H9 (cell line): Measurements from ENCODE around the gene NAT14. TPM values are rescaled to one million over a fixed set of nuclear protein-coding genes. Genes with fewer than 3 reads are reported as not detected.
"Not testable (repeated sequence)": the region's sequence is repeated elsewhere in the genome, so short reads cannot be mapped to it uniquely, and the experiment has no call there.

ENCODE experiments used
- DNase-seq: peaks from one replicate; pipeline ENCODE4 v3.0.0-alpha.2; 2017
- H2AFZ ChIP-seq: one replicate; pipeline ENCODE4 v1.6.1; 2013; ENCODE audit warnings: mild to moderate bottlenecking, low read length, control low read depth, moderate library complexity
- H2AK5ac ChIP-seq: 2 replicates; pipeline ENCODE4 v1.6.1; 2013; ENCODE audit warnings: low read length, control low read depth, mixed read lengths; ENCODE audit not compliant: insufficient read length
- H2BK120ac ChIP-seq: one replicate; pipeline ENCODE4 v1.6.1; 2013; ENCODE audit warnings: low read depth, mild to moderate bottlenecking, low read length, control low read depth, inconsistent platforms; ENCODE audit not compliant: poor library complexity, severe bottlenecking
- H2BK12ac ChIP-seq: 2 replicates; pipeline ENCODE4 v1.6.1; 2013; ENCODE audit warnings: low read length, control low read depth, mixed read lengths, low read depth; ENCODE audit not compliant: insufficient read length
- H2BK15ac ChIP-seq: 2 replicates; pipeline ENCODE4 v1.6.1; 2013; ENCODE audit warnings: low read depth, low read length, control low read depth
- H2BK20ac ChIP-seq: one replicate; pipeline ENCODE4 v1.6.1; 2013; ENCODE audit warnings: low read depth, mild to moderate bottlenecking, low read length, control low read depth, inconsistent platforms; ENCODE audit not compliant: poor library complexity, severe bottlenecking
- H2BK5ac ChIP-seq: 2 replicates; pipeline ENCODE4 v1.6.1; 2013; ENCODE audit warnings: low read length, control low read depth, mixed read lengths; ENCODE audit not compliant: insufficient read length
- H3K14ac ChIP-seq: 2 replicates; pipeline ENCODE4 v1.6.1; 2013; ENCODE audit warnings: low read length, control low read depth; ENCODE audit not compliant: insufficient read depth
- H3K18ac ChIP-seq: 2 replicates; pipeline ENCODE4 v1.6.1; 2013; ENCODE audit warnings: low read depth, mild to moderate bottlenecking, mixed read lengths, low read length, control low read depth; ENCODE audit not compliant: insufficient read length
- H3K23ac ChIP-seq: 2 replicates; pipeline ENCODE4 v1.6.1; 2013; ENCODE audit warnings: low read length, control low read depth, mixed read lengths, low read depth; ENCODE audit not compliant: insufficient read length
- H3K23me2 ChIP-seq: 2 replicates; pipeline ENCODE4 v1.6.1; 2013; ENCODE audit warnings: low read depth, mild to moderate bottlenecking, mixed read lengths, low read length, control low read depth; ENCODE audit not compliant: insufficient read length, poor library complexity, severe bottlenecking
- H3K27ac ChIP-seq: 2 replicates; pipeline ENCODE4 v1.5.1; 2013; ENCODE audit warnings: low read length, control low read depth, mixed read lengths, low read depth; ENCODE audit not compliant: insufficient read length
- H3K27me3 ChIP-seq: 2 replicates; pipeline ENCODE4 v1.6.1; 2013; ENCODE audit warnings: low read length, control low read depth, inconsistent platforms; ENCODE audit not compliant: insufficient read depth
- H3K4ac ChIP-seq: 2 replicates; pipeline ENCODE4 v1.6.1; 2013; ENCODE audit warnings: low read depth, mild to moderate bottlenecking, control low read depth, inconsistent platforms, low read length, moderate library complexity
- H3K4me1 ChIP-seq: 2 replicates; pipeline ENCODE4 v1.6.1; 2013; ENCODE audit warnings: low read length, control low read depth, inconsistent platforms; ENCODE audit not compliant: insufficient read depth
- H3K4me2 ChIP-seq: 2 replicates; pipeline ENCODE4 v1.6.1; 2013; ENCODE audit warnings: low read length, control low read depth, mixed read lengths; ENCODE audit not compliant: insufficient read length, insufficient read depth
- H3K56ac ChIP-seq: 2 replicates; pipeline ENCODE4 v1.6.1; 2013; ENCODE audit warnings: low read depth, mild to moderate bottlenecking, mixed read lengths, low read length, control low read depth; ENCODE audit not compliant: insufficient read length
- H3K79me1 ChIP-seq: 2 replicates; pipeline ENCODE4 v1.6.1; 2013; ENCODE audit warnings: low read depth, mild to moderate bottlenecking, moderate library complexity, low read length, control low read depth, inconsistent platforms; ENCODE audit not compliant: insufficient read depth, poor library complexity, severe bottlenecking
- H3K79me2 ChIP-seq: 2 replicates; pipeline ENCODE4 v1.6.1; 2013; ENCODE audit warnings: low read length, control low read depth, inconsistent platforms; ENCODE audit not compliant: insufficient read depth
- H3K9ac ChIP-seq: 2 replicates; pipeline ENCODE4 v1.6.1; 2013; ENCODE audit warnings: low read length, control low read depth, mixed read lengths; ENCODE audit not compliant: insufficient read length; ENCODE audit errors: extremely low read depth
- H3K9me3 ChIP-seq: one replicate; pipeline ENCODE4 v1.6.1; 2013; ENCODE audit warnings: low read depth, low read length, inconsistent platforms; ENCODE audit not compliant: control insufficient read depth
- H3T11ph ChIP-seq: one replicate; pipeline ENCODE4 v1.6.1; 2013; ENCODE audit warnings: mild to moderate bottlenecking, low read length, control low read depth, inconsistent platforms
- H4K20me1 ChIP-seq: one replicate; pipeline ENCODE4 v1.6.1; 2013; ENCODE audit not compliant: control insufficient read depth, insufficient read length, insufficient read depth
- H4K5ac ChIP-seq: 2 replicates; pipeline ENCODE4 v1.6.1; 2013; ENCODE audit warnings: low read depth, mild to moderate bottlenecking, mixed read lengths, low read length, control low read depth; ENCODE audit not compliant: insufficient read length
- H4K8ac ChIP-seq: replicated peaks from 2 replicates; pipeline ENCODE4 v1.6.1; 2013; ENCODE audit warnings: low read length, control low read depth, mixed read lengths, low read depth; ENCODE audit not compliant: insufficient read length
- H4K91ac ChIP-seq: 2 replicates; pipeline ENCODE4 v1.6.1; 2013; ENCODE audit warnings: low read depth, mild to moderate bottlenecking, moderate library complexity, mixed read lengths, low read length, control low read depth; ENCODE audit not compliant: insufficient read length
- H3K27ac Mint-ChIP-seq, 3 experiments: 2 replicates in 2 of 3; 3 replicates in 1 of 3; pipeline ENCODE4 v1.8.0; 2020 to 2021; ENCODE audit warnings: mixed read lengths in 3 of 3, mild to moderate bottlenecking in 1 of 3, moderate library complexity in 1 of 3
- H3K27me3 Mint-ChIP-seq: 2 replicates; pipeline ENCODE4 v1.8.0; 2021; ENCODE audit warnings: low read depth, mild to moderate bottlenecking, moderate library complexity, mixed read lengths
- H3K36me3 Mint-ChIP-seq, 3 experiments: 2 replicates in 2 of 3; 3 replicates in 1 of 3; pipeline ENCODE4 v1.8.0; 2020 to 2021; ENCODE audit warnings: low read depth in 3 of 3, mixed read lengths in 3 of 3; ENCODE audit not compliant: insufficient read depth in 1 of 3
- H3K4me1 Mint-ChIP-seq, 2 experiments: 2 replicates each; pipeline ENCODE4 v1.8.0; 2020; ENCODE audit warnings: mixed read lengths in 2 of 2
- H3K4me3 Mint-ChIP-seq, 2 experiments: 2 replicates in 1 of 2; 3 replicates in 1 of 2; pipeline ENCODE4 v1.8.0; 2020 to 2021; ENCODE audit warnings: mild to moderate bottlenecking in 2 of 2, mixed read lengths in 2 of 2, moderate library complexity in 1 of 2
- H3K9me3 Mint-ChIP-seq, 2 experiments: 2 replicates in 1 of 2; 3 replicates in 1 of 2; pipeline ENCODE4 v1.8.0; 2020; ENCODE audit warnings: mild to moderate bottlenecking in 2 of 2, mixed read lengths in 2 of 2, moderate library complexity in 1 of 2
- CTCF ChIP-seq: fragments of 200-600 bp; sonication (generic); conservative IDR thresholded peaks from 3 replicates; pipeline ENCODE4 v1.8.0; 2021; ENCODE audit warnings: antibody characterized with exemption, mild to moderate bottlenecking
- WGBS: extraction: QIAGEN DNeasy Blood & Tissue Kit; methylation state at CpG from one replicate; pipeline ENCODE4 v1.1.7; 2013; ENCODE audit warnings: missing lambda C conversion rate, low lambda C conversion rate, mixed read lengths; ENCODE audit not compliant: insufficient read length; ENCODE audit errors: extremely low coverage; 5-methylcytosine and 5-hydroxymethylcytosine counted together
- total RNA-seq: library from RNA; stranded (reverse); gene quantifications from 2 replicates; pipeline ENCODE4 v1.2.1, GENCODE V29; 2021

Gene NAT14
- total RNA-seq, 1 experiment from 2014 or later = 51.2 TPM

- no peaks in the 10 kb centered on the region for H3K79me2 ChIP-seq
- no peak overlapping the region for H3K56ac ChIP-seq
- no peak for DNase-seq
- H4K8ac ChIP-seq = no peak overlapping the region
- H3K14ac ChIP-seq = no peak overlapping the region
- no peak for TF ChIP-seq CTCF
- H3K27ac ChIP-seq = no peak overlapping the region
- H2BK5ac ChIP-seq = no peak overlapping the region
- H3K79me1 ChIP-seq = no peaks in the 10 kb centered on the region
- H2AK5ac ChIP-seq = no peak overlapping the region
- H3K27me3 ChIP-seq = no peaks in the 10 kb centered on the region
- no peak overlapping the region for H3K4me2 ChIP-seq
- H2BK12ac ChIP-seq = no peak overlapping the region
- H3K27me3 Mint-ChIP-seq = peaks cover 4% of the 10 kb centered on the region; the same call in 1 of the 2 replicates
- H4K20me1 ChIP-seq = no peaks in the 10 kb centered on the region
- H3K9ac ChIP-seq = no peak overlapping the region
- no peak overlapping the region for H4K5ac ChIP-seq
- H2BK15ac ChIP-seq = no peak overlapping the region
- no peak overlapping the region for H4K91ac ChIP-seq
- H3K23ac ChIP-seq = no peak overlapping the region
- no peak overlapping the region for H3T11ph ChIP-seq
- peaks cover 0 to 7% of the 10 kb centered on the region in 2 experiments; a peak in 2 of 4 replicates for H3K4me1 Mint-ChIP-seq
- H2BK20ac ChIP-seq = no peak overlapping the region
- no peak overlapping the region for H2AFZ ChIP-seq
- no peaks in the 10 kb centered on the region; the same call in 1 of the 2 replicates for H3K4me1 ChIP-seq
- no peaks in the 10 kb centered on the region for H3K9me3 ChIP-seq
- no peaks in the 10 kb centered on the region for H3K23me2 ChIP-seq
- no peaks in the 10 kb centered on the region for H3K36me3 Mint-ChIP-seq
- H3K27ac Mint-ChIP-seq = no peak overlapping the region
- no peak overlapping the region for H3K4ac ChIP-seq
- no peak overlapping the region for H2BK120ac ChIP-seq
- no peaks in the 10 kb centered on the region for H3K9me3 Mint-ChIP-seq
- no peak overlapping the region for H3K4me3 Mint-ChIP-seq
- H3K18ac ChIP-seq = no peak overlapping the region
- WGBS = no CpG with 5 or more reads among the region's 26 CpGs
Observed at GRCh38 chr19:55530996-55531395, 46.0 kb downstream of the NAT14 start.

GRCh38 chr19:55534280-55534679, 49.3 kb downstream of the NAT14 start:
- H4K20me1 ChIP-seq, H3K9me3 Mint-ChIP-seq, H3K27ac ChIP-seq, H3K4ac ChIP-seq, H2BK5ac ChIP-seq, H2BK20ac ChIP-seq, H3K14ac ChIP-seq, H2AFZ ChIP-seq, H4K5ac ChIP-seq, H3K4me1 ChIP-seq, H3T11ph ChIP-seq, H3K4me3 Mint-ChIP-seq, H3K9ac ChIP-seq, H2BK15ac ChIP-seq, H3K56ac ChIP-seq, H2BK12ac ChIP-seq, H3K23me2 ChIP-seq, H3K27ac Mint-ChIP-seq, DNase-seq, H3K27me3 Mint-ChIP-seq, H4K8ac ChIP-seq, H3K18ac ChIP-seq, H3K9me3 ChIP-seq, H3K79me2 ChIP-seq, H3K36me3 Mint-ChIP-seq, H3K23ac ChIP-seq, H3K4me2 ChIP-seq, H2BK120ac ChIP-seq, H3K79me1 ChIP-seq, H2AK5ac ChIP-seq, H4K91ac ChIP-seq, H3K27me3 ChIP-seq: not testable (repeated sequence)
- no CpG with 5 or more reads among the region's 7 CpGs for WGBS
- peaks cover 2 to 23% of the 10 kb centered on the region in 2 experiments; a peak in 3 of 4 replicates for H3K4me1 Mint-ChIP-seq
